Hair follicular keratinocyte (primary cell): ENCODE data around the gene PGRMC1. TPM values are rescaled to one million over a fixed set of nuclear protein-coding genes. Genes with fewer than 3 reads are reported as not detected.

ENCODE experiments used
- total RNA-seq: library from RNA; depleted of rRNA; stranded (reverse); fragments of >200 nt; gene quantifications from 2 replicates; pipeline ENCODE4 v1.2.3, GENCODE V29; 2015

Gene PGRMC1
- total RNA-seq = 82.9 and 111 TPM in 2 replicates

GRCh38 chrX:119235872-119236622, at the start of gene PGRMC1:
Gene PGRMC1, plus strand, starts transcription at chrX:119236285. Its CDS starts 79 bp downstream, at chrX:119236364.

Other genes with a start within 250 kb of the PGRMC1 start
- gene CT47C1, start 163.3 kb upstream of the PGRMC1 start, total RNA-seq = not detected in 2 replicates
- not detected in 2 replicates for gene KIAA1210, start 108.5 kb upstream of the PGRMC1 start, total RNA-seq
- 22.6 and 27.7 TPM in 2 replicates for gene SLC25A43, start 163.1 kb downstream of the PGRMC1 start, total RNA-seq
- gene SLC25A5, start 232.2 kb downstream of the PGRMC1 start, total RNA-seq = 647 and 739 TPM in 2 replicates